8988T (cell line): ENCODE measurements around the gene LRRC49.
"Not testable (repeated sequence)": the region's sequence is repeated elsewhere in the genome, so short reads cannot be mapped to it uniquely, and the experiment has no call there.

ENCODE experiments used
- DNase-seq: peaks from one replicate; pipeline ENCODE4 v3.0.0; 2011

Gene LRRC49

GRCh38 chr15:70892002-70892911 is at the start of gene LRRC49, which contains the start of gene THAP10:
Gene LRRC49, plus strand, starts transcription at chr15:70892826. Its CDS starts 69 bp downstream, at chr15:70892895.
Gene THAP10, minus strand, starts transcription at chr15:70892433. Its CDS starts 161 bp downstream, at chr15:70892272.
- no peak for DNase-seq

DNA sequence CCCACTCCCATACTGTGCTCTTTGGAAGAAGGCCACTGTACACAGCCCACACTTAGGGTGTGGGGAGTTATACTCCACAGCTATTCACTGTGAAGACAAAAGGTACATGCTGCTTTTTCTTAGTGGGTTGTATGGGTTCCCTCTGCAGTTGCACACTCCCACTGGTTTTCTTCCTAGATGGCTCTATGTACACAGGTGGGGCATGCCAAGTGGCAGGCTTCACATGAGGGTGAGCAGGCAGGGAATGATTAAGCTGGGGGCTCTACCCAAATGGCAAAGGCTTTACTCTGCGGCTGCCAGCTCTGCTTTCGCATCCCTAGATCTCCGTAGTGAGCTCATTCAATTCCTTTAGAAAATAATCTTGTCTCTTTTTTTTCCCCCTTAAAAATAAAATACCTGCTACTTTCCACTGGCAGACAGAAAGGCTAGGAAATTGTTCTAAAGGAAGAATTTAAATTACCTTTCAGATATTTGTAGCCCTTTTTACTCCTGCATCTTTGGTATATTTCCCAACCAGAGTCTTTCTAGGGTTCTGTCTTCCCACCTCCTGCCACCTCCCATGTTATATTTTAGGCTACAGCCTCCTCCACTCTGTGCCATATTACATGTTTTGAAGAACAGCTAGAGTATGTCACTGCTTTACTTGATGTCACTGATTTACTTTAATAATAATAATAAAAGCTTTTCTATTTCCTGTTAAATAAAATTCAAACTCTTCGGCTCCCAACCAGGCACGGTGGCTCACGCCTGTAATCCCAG is 46.8 kb upstream of the LRRC49 start:
- no peak for DNase-seq

- DNase-seq: no peak
These were observed 40.7 kb upstream of the LRRC49 start for GRCh38 chr15:70851889-70852288.

GRCh38 chr15:70852501-70853317 is 39.9 kb upstream of the LRRC49 start:
- DNase-seq: no peak

DNA sequence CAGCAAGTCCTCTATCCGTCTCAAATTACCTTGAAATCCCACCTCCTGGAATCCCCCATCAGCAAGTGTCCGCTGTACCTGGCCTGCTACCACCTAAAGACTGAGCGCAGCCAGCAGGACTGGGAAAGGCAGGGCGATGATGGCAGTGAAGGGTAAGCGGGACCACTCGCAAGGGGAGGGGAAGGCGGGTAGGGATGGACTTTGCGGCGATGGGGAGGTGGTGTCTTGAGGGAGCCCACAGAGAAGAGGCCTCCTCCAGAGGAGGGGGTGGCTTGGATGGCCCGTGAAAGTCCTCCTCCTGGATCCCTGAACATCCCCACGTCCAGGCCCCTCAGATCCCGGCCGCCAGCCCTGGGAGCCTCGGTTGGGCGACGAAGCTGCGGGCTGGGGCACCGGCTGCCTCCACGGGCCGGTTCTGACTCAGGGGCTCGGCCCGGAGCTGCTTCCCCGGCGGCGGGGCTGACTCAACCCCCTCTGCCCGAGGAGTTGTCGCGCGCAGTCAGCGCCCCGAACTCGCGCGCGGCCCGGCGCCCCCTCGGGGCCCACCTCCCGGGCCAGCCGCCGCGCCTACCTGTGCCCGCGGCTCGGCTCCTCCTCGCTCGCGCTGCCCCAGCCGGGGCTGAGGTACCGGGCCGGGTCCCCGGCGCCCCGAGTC is 39.2 kb upstream of the LRRC49 start:
- DNase-seq: peak; percentile 56

- DNase-seq: peak; percentile 66
These were observed 38.5 kb upstream of the LRRC49 start, which contains the start of gene LARP6 for GRCh38 chr15:70853973-70854665. Gene LARP6, minus strand, starts transcription at chr15:70854157. Its CDS starts 69 bp downstream, at chr15:70854088.

GRCh38 chr15:70854666-70854976 is 38.0 kb upstream of the LRRC49 start:
- no peak for DNase-seq

DNA sequence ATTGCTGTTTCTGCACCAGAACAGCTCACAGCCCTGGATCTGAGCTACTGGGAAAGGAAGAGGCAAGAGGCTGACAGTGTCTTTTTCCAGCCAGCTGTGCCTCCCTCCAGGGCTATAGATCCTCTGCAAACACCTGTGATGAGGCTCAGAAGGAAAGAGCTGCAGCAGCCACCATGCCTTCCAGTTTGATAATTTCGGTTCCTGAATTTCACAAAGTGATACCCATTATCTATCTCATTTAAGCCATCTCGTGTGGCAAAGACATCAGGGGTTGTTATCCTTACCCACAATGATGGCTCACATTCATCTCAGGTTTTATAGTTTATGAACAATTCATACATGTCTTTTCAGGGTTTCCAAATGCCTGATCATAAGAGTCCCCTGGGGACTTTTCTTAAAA is 36.9 kb upstream of the LRRC49 start:
- DNase-seq: no peak

- DNase-seq: no peak
These were observed 36.3 kb upstream of the LRRC49 start for GRCh38 chr15:70856177-70856883.

- no peak for DNase-seq
These were observed 35.6 kb upstream of the LRRC49 start for GRCh38 chr15:70856884-70857561.

- no peak for DNase-seq
These were observed 34.9 kb upstream of the LRRC49 start for GRCh38 chr15:70857562-70858285.

DNA sequence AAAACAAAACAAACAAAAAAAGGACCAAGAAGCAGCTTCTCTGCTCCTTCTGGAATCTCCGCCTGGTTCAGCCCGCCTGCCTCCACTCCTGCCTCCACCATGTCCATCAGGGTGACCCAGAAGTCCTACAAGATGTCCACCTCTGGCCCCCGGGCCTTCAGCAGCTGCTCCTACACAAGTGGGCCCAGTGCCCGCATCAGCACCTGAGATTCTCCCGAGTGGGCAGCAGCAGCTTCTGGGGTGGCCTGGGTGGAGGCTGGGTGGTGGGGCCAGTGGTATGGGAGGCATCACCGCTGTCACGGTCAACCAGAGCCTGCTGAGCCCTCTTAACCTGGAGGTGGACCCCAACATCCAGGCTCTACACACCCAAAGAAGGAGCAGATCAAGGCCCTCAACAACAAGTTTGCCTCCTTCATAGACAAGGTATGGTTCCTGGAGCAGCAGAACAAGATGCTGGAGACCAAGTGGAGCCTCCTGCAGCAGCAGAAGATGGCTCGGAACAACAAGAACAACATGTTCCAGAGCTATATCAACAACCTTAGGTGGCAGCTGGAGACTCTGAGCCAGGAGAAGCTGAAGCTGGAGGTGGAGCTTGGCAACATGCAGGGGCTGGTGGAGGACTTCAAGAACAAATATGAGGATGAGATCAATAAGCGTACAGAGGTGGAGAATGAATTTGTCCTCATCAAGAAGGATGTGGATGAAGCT is 33.9 kb upstream of the LRRC49 start:
- DNase-seq: not testable (repeated sequence)

DNA sequence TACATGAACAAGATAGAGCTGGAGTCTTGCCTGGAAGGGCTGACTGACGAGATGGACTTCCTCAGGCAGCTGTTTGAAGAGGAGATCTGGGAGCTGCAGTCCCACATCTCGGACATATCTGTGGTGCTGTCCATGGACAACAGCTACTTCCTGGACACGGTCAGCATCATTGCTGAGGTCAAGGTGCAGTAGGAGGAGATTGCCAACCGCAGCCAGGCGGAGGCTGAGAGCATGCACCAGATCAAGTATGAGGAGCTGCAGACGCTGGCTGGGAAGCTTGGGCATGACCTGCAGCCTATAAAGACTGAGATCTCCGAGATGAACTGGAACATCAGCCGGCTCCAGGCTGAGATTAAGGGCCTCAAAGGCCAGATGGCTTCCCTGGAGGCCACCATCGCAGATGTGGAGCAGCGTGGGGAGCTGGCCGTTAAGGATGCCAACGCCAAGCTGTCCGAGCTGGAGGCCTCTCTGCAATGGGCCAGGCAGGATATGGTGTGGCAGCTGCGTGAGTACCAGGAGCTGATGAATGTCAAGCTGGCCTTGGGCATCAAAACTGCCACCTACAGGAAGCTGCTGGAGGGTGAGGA is 33.2 kb upstream of the LRRC49 start:
- no peak for DNase-seq

- DNase-seq: no peak
These were observed 32.6 kb upstream of the LRRC49 start for GRCh38 chr15:70859998-70860397.

DNA sequence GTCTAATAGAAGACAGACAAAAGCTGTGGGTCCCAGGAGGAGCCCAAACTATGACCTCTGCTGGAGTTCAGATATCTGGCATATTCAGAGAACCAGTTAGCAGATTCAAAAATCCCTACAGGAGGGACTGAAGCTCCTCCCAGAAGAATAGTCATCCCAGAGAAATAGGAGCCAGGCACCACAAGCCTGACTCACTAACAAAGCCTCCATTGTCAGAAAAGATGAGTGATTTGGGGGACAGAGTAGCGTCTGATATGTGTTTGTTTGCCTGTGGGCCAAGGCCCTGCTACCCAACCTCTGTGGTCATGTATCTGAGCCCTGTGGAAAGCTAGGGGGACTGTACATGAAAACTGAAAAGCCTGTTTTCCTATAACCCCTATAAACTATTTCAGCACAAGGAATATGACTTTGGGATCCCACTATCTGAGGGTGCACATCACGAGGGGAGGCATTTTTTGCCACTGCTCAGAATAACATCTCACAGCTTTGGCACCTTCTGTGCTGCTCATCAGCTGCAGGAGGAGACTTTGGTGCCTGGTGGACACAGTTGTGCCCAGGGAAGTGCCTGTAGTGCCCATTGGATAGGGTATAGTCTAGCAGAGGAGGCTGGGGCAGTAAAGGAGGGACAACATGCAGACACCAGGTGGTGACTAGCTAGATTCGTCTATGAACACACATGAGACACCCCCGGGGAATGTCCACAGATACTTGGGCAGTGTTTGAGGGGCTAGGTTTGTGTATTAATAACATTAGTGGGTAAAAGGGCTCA is 29.0 kb upstream of the LRRC49 start:
- no peak for DNase-seq

DNA sequence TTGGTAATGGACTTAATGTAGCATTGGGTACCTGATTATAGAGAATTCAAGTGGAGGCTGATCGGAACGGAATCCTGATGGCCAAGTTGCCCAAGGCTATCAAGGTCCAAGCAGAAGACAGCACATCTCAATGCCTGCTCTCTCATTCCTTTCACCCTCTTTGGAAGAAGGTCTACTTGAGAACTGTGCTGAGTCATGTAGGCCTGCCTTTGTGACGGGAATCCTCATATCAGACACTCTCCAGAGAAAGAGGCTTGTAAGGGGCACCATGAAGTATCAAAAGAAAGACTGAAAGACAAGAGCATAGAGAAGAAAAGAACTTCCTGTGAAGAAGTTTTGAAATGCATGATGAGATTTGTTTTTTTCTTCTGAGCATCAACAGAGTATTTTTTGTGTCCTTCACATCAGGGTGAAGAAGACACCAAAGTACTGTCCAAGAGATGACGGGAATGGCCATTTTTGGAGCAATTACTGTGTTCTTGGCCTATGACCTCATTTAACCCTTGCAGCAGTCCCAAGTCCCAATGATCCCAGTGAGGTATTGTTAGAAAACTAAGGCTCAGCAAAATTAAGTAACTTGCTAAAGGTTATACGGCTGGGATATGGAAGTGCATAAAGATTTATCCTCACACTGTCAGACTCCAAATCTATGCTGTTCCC is 25.5 kb upstream of the LRRC49 start:
- no peak for DNase-seq

- DNase-seq: no peak
These were observed 24.6 kb upstream of the LRRC49 start for GRCh38 chr15:70867911-70868467.
